ENCODE data around the gene C19orf44. TPM values are rescaled to one million over a fixed set of nuclear protein-coding genes. Genes with fewer than 3 reads are reported as not detected.

Gene C19orf44
- total and polyA plus RNA-seq, 2 experiments from 2014 or later, result 2.5 to 5.9 TPM

DNA sequence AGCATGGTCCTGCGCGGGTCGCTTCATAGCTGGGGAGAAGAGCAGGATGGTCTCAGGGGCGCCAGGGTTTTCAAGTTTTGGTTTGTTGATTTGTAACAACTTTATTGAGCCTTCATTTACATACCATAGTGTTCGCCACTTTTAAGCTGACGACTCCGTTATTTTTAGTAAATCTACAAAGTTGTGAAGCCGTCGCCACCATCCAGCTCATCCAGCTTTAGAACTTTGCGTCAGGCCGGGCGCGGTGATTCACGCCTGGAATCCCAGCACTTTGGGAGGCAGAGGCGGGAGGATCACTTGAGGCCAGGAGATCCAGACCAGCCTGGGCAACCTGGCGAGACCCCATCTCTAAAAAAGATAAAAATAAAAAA, 404 bp downstream of the C19orf44 start (continued):
- TF ChIP-seq, protein P1, sequence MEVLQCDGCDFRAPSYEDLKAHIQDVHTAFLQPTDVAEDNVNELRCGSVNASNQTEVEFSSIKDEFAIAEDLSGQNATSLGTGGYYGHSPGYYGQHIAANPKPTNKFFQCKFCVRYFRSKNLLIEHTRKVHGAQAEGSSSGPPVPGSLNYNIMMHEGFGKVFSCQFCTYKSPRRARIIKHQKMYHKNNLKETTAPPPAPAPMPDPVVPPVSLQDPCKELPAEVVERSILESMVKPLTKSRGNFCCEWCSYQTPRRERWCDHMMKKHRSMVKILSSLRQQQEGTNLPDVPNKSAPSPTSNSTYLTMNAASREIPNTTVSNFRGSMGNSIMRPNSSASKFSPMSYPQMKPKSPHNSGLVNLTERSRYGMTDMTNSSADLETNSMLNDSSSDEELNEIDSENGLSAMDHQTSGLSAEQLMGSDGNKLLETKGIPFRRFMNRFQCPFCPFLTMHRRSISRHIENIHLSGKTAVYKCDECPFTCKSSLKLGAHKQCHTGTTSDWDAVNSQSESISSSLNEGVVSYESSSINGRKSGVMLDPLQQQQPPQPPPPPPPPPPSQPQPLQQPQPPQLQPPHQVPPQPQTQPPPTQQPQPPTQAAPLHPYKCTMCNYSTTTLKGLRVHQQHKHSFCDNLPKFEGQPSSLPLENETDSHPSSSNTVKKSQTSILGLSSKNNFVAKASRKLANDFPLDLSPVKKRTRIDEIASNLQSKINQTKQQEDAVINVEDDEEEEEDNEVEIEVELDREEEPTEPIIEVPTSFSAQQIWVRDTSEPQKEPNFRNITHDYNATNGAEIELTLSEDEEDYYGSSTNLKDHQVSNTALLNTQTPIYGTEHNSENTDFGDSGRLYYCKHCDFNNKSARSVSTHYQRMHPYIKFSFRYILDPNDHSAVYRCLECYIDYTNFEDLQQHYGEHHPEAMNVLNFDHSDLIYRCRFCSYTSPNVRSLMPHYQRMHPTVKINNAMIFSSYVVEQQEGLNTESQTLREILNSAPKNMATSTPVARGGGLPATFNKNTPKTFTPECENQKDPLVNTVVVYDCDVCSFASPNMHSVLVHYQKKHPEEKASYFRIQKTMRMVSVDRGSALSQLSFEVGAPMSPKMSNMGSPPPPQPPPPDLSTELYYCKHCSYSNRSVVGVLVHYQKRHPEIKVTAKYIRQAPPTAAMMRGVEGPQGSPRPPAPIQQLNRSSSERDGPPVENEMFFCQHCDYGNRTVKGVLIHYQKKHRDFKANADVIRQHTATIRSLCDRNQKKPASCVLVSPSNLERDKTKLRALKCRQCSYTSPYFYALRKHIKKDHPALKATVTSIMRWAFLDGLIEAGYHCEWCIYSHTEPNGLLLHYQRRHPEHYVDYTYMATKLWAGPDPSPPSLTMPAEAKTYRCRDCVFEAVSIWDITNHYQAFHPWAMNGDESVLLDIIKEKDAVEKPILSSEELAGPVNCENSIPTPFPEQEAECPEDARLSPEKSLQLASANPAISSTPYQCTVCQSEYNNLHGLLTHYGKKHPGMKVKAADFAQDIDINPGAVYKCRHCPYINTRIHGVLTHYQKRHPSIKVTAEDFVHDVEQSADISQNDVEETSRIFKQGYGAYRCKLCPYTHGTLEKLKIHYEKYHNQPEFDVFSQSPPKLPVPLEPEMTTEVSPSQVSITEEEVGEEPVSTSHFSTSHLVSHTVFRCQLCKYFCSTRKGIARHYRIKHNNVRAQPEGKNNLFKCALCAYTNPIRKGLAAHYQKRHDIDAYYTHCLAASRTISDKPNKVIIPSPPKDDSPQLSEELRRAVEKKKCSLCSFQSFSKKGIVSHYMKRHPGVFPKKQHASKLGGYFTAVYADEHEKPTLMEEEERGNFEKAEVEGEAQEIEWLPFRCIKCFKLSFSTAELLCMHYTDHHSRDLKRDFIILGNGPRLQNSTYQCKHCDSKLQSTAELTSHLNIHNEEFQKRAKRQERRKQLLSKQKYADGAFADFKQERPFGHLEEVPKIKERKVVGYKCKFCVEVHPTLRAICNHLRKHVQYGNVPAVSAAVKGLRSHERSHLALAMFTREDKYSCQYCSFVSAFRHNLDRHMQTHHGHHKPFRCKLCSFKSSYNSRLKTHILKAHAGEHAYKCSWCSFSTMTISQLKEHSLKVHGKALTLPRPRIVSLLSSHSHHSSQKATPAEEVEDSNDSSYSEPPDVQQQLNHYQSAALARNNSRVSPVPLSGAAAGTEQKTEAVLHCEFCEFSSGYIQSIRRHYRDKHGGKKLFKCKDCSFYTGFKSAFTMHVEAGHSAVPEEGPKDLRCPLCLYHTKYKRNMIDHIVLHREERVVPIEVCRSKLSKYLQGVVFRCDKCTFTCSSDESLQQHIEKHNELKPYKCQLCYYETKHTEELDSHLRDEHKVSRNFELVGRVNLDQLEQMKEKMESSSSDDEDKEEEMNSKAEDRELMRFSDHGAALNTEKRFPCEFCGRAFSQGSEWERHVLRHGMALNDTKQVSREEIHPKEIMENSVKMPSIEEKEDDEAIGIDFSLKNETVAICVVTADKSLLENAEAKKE (CRISPR knock-in tag; IDR thresholded peaks at IDR 0.05), result no peak

GRCh38 chr19:16497042-16497441, 848 bp downstream of the C19orf44 start:
- H3K27me3 ChIP-seq (ENCODE audit: insufficient read depth), result no peaks in the 10 kb centered on the region
- no peaks in the 10 kb centered on the region for H3K36me3 ChIP-seq (ENCODE audit: insufficient read depth)
- H3K4me1 Mint-ChIP-seq, result peaks cover 6% of the 10 kb centered on the region
- no peak for ATAC-seq
- H3K79me2 ChIP-seq (replicated peaks; ENCODE audit: insufficient read depth), result peaks cover 7% of the 10 kb centered on the region; the same call in 1 of the 2 replicates
- peak overlapping the region; percentile 78 for H3K4me2 ChIP-seq
- no peak overlapping the region for H3K27ac ChIP-seq (ENCODE audit: low read depth)
- no peak overlapping the region for H2AFZ ChIP-seq
- no peaks in the 10 kb centered on the region for H3K27me3 Mint-ChIP-seq (ENCODE audit: insufficient read depth, low read depth, poor library complexity)
- H3K4me3 Mint-ChIP-seq, result peak overlapping the region; percentile 91
- no peak overlapping the region for H3K27ac Mint-ChIP-seq
- no peak for DNase-seq (ENCODE audit: low spot score)
- H3K4me1 ChIP-seq (ENCODE audit: insufficient read depth), result peaks cover 5% of the 10 kb centered on the region; the same call in 1 of the 2 replicates
- no peaks in the 10 kb centered on the region for H3K9me3 Mint-ChIP-seq
- H3K36me3 Mint-ChIP-seq (ENCODE audit: low read depth), result peaks cover 5% of the 10 kb centered on the region; the same call in 2 of the 3 replicates
- peak overlapping the region; percentile 83 for H3K4me3 ChIP-seq
- 0 out of 2 replicates have a peak, but pooled peaks cover 2% of the 10 kb centered on the region for H3F3A ChIP-seq (replicated peaks; ENCODE audit: low read depth)
- H4K20me1 ChIP-seq (replicated peaks; ENCODE audit: insufficient read depth), result no peaks in the 10 kb centered on the region
- H3K9me2 ChIP-seq (ENCODE audit: insufficient read depth), result no peaks in the 10 kb centered on the region
- TF ChIP-seq STAT1 (IDR thresholded peaks at IDR 0.05; ENCODE audit: unreplicated experiment), result no peak
- no peak for TF ChIP-seq CREB1 (CRISPR knock-in tag; IDR thresholded peaks at IDR 0.05; ENCODE audit: low read depth)
- no peak for TF ChIP-seq EZH2 (IDR thresholded peaks at IDR 0.05; ENCODE audit: low read depth, unreplicated experiment)
- TF ChIP-seq ZNF331 (CRISPR knock-in tag; IDR thresholded peaks at IDR 0.05; ENCODE audit: low read depth), result no peak
- TF ChIP-seq, protein P2, sequence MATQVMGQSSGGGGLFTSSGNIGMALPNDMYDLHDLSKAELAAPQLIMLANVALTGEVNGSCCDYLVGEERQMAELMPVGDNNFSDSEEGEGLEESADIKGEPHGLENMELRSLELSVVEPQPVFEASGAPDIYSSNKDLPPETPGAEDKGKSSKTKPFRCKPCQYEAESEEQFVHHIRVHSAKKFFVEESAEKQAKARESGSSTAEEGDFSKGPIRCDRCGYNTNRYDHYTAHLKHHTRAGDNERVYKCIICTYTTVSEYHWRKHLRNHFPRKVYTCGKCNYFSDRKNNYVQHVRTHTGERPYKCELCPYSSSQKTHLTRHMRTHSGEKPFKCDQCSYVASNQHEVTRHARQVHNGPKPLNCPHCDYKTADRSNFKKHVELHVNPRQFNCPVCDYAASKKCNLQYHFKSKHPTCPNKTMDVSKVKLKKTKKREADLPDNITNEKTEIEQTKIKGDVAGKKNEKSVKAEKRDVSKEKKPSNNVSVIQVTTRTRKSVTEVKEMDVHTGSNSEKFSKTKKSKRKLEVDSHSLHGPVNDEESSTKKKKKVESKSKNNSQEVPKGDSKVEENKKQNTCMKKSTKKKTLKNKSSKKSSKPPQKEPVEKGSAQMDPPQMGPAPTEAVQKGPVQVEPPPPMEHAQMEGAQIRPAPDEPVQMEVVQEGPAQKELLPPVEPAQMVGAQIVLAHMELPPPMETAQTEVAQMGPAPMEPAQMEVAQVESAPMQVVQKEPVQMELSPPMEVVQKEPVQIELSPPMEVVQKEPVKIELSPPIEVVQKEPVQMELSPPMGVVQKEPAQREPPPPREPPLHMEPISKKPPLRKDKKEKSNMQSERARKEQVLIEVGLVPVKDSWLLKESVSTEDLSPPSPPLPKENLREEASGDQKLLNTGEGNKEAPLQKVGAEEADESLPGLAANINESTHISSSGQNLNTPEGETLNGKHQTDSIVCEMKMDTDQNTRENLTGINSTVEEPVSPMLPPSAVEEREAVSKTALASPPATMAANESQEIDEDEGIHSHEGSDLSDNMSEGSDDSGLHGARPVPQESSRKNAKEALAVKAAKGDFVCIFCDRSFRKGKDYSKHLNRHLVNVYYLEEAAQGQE (IDR thresholded peaks at IDR 0.05; ENCODE audit: unreplicated experiment), result no peak
- TF ChIP-seq POLR2AphosphoS5 (IDR thresholded peaks at IDR 0.05; ENCODE audit: low read depth), result no peak
